ENCODE data around the gene ATP2B1.

The ATP2B1 gene

GRCh38 chr12:89690925-89691324, 17.7 kb downstream of the ATP2B1 start:
- Histone ChIP-seq H3K79me2 (ENCODE audit: control insufficient read depth, low read length) (peaks cover 100% of the 10 kb centered on the region), H3K4me3 (ENCODE audit: low read length) (no peak overlapping the region), H3F3A (ENCODE audit: control insufficient read depth, insufficient read depth) (no peaks in the 10 kb centered on the region), H3K9me3 (ENCODE audit: control insufficient read depth, insufficient read depth, low read length) (peaks cover 5% of the 10 kb centered on the region; the same call in 1 of the 2 replicates), H4K20me1 (ENCODE audit: control insufficient read depth, insufficient read depth, low read depth, low read length) (0 out of 2 replicates have a peak, but pooled peaks cover 7% of the 10 kb centered on the region), H3K9me2 (replicated peaks; ENCODE audit: control insufficient read depth, low read length) (no peaks in the 10 kb centered on the region), H3K27ac (ENCODE audit: low read depth, low read length) (no peak overlapping the region), H3K4me2 (ENCODE audit: low read length) (no peak overlapping the region), H3K4me1 (ENCODE audit: control insufficient read depth, low read length) (peaks cover 2% of the 10 kb centered on the region), H3K27me3 (ENCODE audit: control insufficient read depth, low read length) (no peaks in the 10 kb centered on the region), H3K36me3 (ENCODE audit: control insufficient read depth, low read length) (peaks cover 48% of the 10 kb centered on the region)
- TF ChIP-seq EZH2phosphoT487 (IDR thresholded peaks at IDR 0.05; ENCODE audit: borderline replicate concordance, low read length) (no peak), CTCF (IDR thresholded peaks at IDR 0.05; ENCODE audit: low read depth, low read length, poor library complexity, severe bottlenecking) (no peak)

- no peak for TF ChIP-seq EZH2phosphoT487 (IDR thresholded peaks at IDR 0.05; ENCODE audit: borderline replicate concordance, low read length)
- no peak for TF ChIP-seq CTCF (IDR thresholded peaks at IDR 0.05; ENCODE audit: low read depth, low read length, poor library complexity, severe bottlenecking)
- Histone ChIP-seq H3K4me3 (ENCODE audit: low read length) (no peak overlapping the region), H3F3A (ENCODE audit: control insufficient read depth, insufficient read depth) (no peaks in the 10 kb centered on the region), H3K79me2 (ENCODE audit: control insufficient read depth, low read length) (peaks cover 100% of the 10 kb centered on the region), H3K27me3 (ENCODE audit: control insufficient read depth, low read length) (no peaks in the 10 kb centered on the region), H3K4me1 (ENCODE audit: control insufficient read depth, low read length) (no peaks in the 10 kb centered on the region), H3K27ac (ENCODE audit: low read depth, low read length) (no peak overlapping the region), H3K4me2 (ENCODE audit: low read length) (no peak overlapping the region), H4K20me1 (ENCODE audit: control insufficient read depth, insufficient read depth, low read depth, low read length) (0 out of 2 replicates have a peak, but pooled peaks cover 7% of the 10 kb centered on the region), H3K9me2 (replicated peaks; ENCODE audit: control insufficient read depth, low read length) (no peaks in the 10 kb centered on the region), H3K36me3 (ENCODE audit: control insufficient read depth, low read length) (peaks cover 50% of the 10 kb centered on the region), H3K9me3 (ENCODE audit: control insufficient read depth, insufficient read depth, low read length) (peaks cover 5% of the 10 kb centered on the region; the same call in 1 of the 2 replicates)
These were observed 19.3 kb downstream of the ATP2B1 start for GRCh38 chr12:89689306-89689705.

- H3K9me2 ChIP-seq (replicated peaks; ENCODE audit: control insufficient read depth, low read length), result no peaks in the 10 kb centered on the region
- TF ChIP-seq EZH2phosphoT487 (IDR thresholded peaks at IDR 0.05; ENCODE audit: borderline replicate concordance, low read length), result no peak
- H3K4me3 ChIP-seq (ENCODE audit: low read length), result no peak overlapping the region
- H3K4me2 ChIP-seq (ENCODE audit: low read length), result no peak overlapping the region
- peaks cover 46% of the 10 kb centered on the region for H3K36me3 ChIP-seq (ENCODE audit: control insufficient read depth, low read length)
- H3K27ac ChIP-seq (ENCODE audit: low read depth, low read length), result no peak overlapping the region
- H3K4me1 ChIP-seq (ENCODE audit: control insufficient read depth, low read length), result no peaks in the 10 kb centered on the region
- H3K9me3 ChIP-seq (ENCODE audit: control insufficient read depth, insufficient read depth, low read length), result peaks cover 16% of the 10 kb centered on the region; the same call in 1 of the 2 replicates
- no peaks in the 10 kb centered on the region for H3F3A ChIP-seq (ENCODE audit: control insufficient read depth, insufficient read depth)
- no peaks in the 10 kb centered on the region for H4K20me1 ChIP-seq (ENCODE audit: control insufficient read depth, insufficient read depth, low read depth, low read length)
- H3K27me3 ChIP-seq (ENCODE audit: control insufficient read depth, low read length), result no peaks in the 10 kb centered on the region
- H3K79me2 ChIP-seq (ENCODE audit: control insufficient read depth, low read length), result peaks cover 100% of the 10 kb centered on the region
These were observed 22.3 kb downstream of the ATP2B1 start for GRCh38 chr12:89686311-89686710.

- peaks cover 100% of the 10 kb centered on the region for H3K79me2 ChIP-seq (ENCODE audit: control insufficient read depth, low read length)
- H4K20me1 ChIP-seq (ENCODE audit: control insufficient read depth, insufficient read depth, low read depth, low read length), result no peaks in the 10 kb centered on the region
- no peak overlapping the region for H3K4me2 ChIP-seq (ENCODE audit: low read length)
These were observed 23.2 kb downstream of the ATP2B1 start for GRCh38 chr12:89685363-89685972.

More at GRCh38 chr12:89685363-89685972, 23.2 kb downstream of the ATP2B1 start:
- H3K36me3 ChIP-seq (ENCODE audit: control insufficient read depth, low read length), result peaks cover 42% of the 10 kb centered on the region
- no peak overlapping the region for H3K4me3 ChIP-seq (ENCODE audit: low read length)
- peaks cover 4% of the 10 kb centered on the region; the same call in 1 of the 2 replicates for H3K4me1 ChIP-seq (ENCODE audit: control insufficient read depth, low read length)
- no peaks in the 10 kb centered on the region for H3K9me2 ChIP-seq (replicated peaks; ENCODE audit: control insufficient read depth, low read length)
- no peaks in the 10 kb centered on the region for H3F3A ChIP-seq (ENCODE audit: control insufficient read depth, insufficient read depth)
- H3K9me3 ChIP-seq (ENCODE audit: control insufficient read depth, insufficient read depth, low read length), result peaks cover 16% of the 10 kb centered on the region; the same call in 1 of the 2 replicates
- no peaks in the 10 kb centered on the region for H3K27me3 ChIP-seq (ENCODE audit: control insufficient read depth, low read length)
- TF ChIP-seq CTCF (IDR thresholded peaks at IDR 0.05; ENCODE audit: low read depth, low read length, poor library complexity, severe bottlenecking), result no peak
- no peak for TF ChIP-seq EZH2phosphoT487 (IDR thresholded peaks at IDR 0.05; ENCODE audit: borderline replicate concordance, low read length)
- H3K27ac ChIP-seq (ENCODE audit: low read depth, low read length), result no peak overlapping the region
